NCI-H460 (cell line): Measurements from ENCODE around the gene VIPR2. TPM values are rescaled to one million over a fixed set of nuclear protein-coding genes. Genes with fewer than 3 reads are reported as not detected.

ENCODE experiments used
- DNase-seq: peaks from one replicate; pipeline ENCODE4 v3.0.0-alpha.2; 2016; ENCODE audit warnings: low read depth; ENCODE audit errors: extremely low read depth
- total RNA-seq: library from RNA; depleted of rRNA; stranded (reverse); fragments of >200 nt; shearing (Covaris generic); gene quantifications from 2 replicates; pipeline ENCODE4 v1.2.3, GENCODE V29; 2014

VIPR2 gene
- total RNA-seq, 1 experiment from 2014 or later = 0.30 TPM

DNA sequence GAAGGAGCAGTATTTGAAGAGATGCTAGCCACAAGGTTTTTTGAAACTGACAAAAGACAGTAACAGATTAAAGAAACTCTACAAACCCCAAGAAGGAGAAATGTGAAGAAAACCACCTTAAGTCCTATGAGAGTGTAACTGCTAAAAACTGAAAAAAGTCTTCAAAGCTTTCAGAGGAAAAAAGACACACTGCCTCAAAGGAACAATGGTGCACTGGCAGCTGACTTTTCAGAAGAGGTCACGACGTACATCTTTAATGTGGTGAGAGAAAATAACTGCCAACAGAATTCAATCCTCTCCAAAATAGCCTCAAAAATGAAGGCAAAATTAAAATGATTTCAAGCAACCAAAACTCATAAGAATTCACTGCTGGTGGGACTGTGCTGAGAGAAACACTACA, 94.0 kb downstream of the VIPR2 start:
- no peak for DNase-seq

- no peak for DNase-seq
Observed at GRCh38 chr7:159049266-159050025, 95.2 kb downstream of the VIPR2 start.

- no peak for DNase-seq
Observed at GRCh38 chr7:159048656-159049055, 96.0 kb downstream of the VIPR2 start.

DNA sequence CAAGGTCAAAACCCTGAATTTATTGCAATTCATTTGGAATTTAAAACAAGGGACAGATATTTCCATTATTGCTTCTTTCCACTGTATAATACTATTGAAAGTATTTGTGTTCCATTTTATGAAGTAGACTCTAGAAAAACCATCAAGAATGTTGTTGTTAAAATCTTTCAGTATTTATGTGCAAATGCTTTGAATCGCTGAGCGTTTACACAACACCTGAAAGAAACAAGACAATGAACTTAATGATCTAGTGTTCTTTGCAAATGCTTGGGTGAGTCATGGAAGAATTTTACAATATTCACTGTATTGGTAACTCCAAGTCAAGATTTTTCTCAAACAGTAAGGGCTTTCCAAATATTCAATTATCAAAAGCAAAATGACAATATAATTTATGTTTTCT, 97.1 kb downstream of the VIPR2 start:
- DNase-seq = no peak

DNA sequence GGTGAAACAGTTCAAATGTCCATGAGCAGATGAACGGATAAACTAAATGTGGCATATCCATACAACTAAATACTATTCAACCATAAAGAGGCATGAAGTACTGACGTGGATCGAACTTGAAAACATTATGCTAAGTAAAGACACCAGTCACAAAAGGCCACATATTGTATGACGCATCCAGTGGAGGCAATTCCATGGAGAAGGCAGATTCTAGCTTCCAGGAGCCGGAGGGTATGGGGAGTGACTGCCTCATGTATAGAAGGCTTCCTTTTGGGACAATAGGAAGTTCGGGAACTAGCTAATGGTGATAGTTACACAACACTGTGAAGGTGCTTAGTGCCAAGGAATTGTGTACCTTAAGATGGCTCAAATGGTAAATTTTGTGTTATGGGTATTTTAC, 98.4 kb downstream of the VIPR2 start:
- DNase-seq = no peak

DNA sequence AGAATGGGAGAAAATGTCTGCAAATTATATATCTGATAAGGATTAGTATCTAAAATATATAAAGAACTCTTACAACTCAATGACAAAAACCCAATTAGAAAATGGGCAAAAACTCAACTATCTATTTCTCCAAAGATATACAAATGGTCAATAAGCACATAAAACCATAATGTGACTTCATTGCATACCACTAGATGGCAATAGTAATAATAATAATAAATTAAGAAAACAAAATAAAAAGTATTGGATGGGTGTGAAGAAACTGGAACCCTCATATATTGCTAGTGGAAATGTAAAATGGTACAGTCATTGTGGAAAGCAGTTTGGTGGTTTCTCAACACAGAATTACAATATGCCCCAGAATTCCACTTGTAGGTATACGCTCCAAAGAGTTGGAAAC, 98.8 kb downstream of the VIPR2 start:
- DNase-seq = no peak

GRCh38 chr7:159042581-159043101, 102.0 kb downstream of the VIPR2 start:
- no peak for DNase-seq

GRCh38 chr7:159042103-159042502, 102.6 kb downstream of the VIPR2 start:
- DNase-seq = no peak

DNA sequence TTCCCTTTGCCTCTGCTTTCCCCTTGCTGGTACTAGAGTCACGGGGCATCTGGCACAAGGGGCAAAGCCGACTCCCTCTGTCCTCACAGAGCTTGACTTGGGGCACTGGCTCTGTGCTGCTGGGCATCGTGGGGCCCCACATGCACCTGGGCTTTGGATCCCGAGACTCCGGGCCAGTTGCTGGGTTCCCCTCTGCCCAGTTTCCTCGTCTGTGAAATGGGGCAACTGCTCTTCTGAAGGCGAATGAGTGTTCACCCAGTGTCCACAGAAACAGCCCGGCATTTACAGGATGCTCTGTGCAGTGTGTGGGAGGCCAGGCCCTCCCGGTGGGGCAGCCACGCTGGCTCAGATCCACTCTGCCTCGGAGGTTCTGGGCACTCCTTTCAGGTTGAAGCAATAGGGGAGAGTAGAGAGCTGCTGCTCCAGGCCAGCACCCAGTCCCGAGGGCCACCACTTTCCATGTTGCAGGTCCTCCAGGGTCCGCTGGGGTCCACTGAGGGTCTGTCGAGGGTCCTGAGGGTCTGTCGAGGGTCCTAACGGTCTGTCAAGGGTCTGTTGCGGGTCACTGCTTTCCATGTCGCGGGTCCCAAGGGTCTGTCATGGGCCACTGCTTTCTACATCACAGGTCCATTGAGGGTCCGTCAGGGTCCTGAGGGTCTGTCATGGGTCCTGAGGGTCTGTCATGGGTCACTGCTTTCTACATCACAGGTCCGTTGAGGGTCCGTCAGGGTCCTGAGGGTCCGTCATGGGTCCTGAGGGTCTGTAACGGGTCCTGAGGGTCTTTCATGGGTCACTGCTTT, 103.6 kb downstream of the VIPR2 start:
- DNase-seq = no peak

- DNase-seq = no peak
Observed at GRCh38 chr7:159040146-159040545, 104.5 kb downstream of the VIPR2 start.

- no peak for DNase-seq
Observed at GRCh38 chr7:159039716-159040115, 105.0 kb downstream of the VIPR2 start.

DNA sequence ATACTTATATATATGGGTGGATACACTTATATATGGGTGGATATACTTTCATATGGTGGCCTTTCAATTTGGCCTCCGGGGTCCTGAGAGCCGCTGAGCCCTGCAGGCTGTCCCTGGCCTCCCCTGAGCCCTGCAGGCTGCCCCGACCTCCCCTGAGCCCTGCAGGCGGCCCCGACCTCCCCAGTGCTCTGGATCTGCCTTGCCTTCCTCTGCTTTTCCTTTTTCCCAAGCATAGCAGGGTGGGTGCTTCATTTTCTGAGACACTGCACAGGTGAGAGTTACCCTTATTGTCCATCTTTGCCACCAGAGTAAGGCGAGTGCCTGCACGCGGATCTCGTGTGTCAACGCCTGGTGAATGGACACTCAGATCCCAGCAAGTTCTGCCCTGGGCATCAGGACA, 106.6 kb downstream of the VIPR2 start:
- no peak for DNase-seq

DNA sequence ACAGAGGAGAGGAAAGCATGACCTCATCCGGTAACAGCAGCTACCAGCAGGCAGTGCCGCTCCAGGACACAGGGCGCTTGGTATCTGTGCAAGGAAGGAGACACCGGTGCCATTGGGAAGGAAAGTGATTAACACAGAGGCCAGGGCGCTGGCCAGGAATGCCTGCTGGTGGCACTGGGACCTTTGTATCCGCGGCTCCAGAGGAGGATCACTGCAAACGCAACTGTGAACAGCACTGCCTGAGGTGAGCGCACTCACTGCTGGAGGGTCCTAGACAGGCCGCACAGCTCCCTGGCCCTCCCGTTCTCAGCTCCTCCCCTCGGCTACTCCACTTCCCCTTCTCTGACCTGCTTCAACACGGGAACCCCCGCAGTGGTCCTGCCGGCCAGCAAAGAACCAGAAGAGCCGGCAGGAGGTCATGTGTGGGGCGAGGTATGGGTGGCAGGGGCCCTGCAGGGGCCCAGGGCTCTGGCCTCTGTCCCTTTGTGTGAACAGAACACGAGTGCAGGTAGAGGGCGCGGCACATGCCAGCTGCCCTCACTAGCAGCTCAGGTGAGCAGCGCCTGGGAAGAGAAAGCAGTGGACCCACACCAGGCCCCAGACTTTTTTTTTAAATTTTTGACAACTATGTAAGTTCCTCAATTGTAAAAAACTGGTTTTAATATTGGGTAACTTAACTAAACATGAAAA, 107.6 kb downstream of the VIPR2 start:
- DNase-seq = no peak

GRCh38 chr7:159035571-159036073, 109.0 kb downstream of the VIPR2 start:
- no peak for DNase-seq

GRCh38 chr7:159034988-159035387, 109.7 kb downstream of the VIPR2 start:
- no peak for DNase-seq

- DNase-seq = no peak
Observed at GRCh38 chr7:159034394-159034793, 110.3 kb downstream of the VIPR2 start.

- no peak for DNase-seq
Observed at GRCh38 chr7:159033956-159034355, 110.7 kb downstream of the VIPR2 start.

GRCh38 chr7:159033473-159033825, 111.2 kb downstream of the VIPR2 start:
- no peak for DNase-seq

- DNase-seq = no peak
Observed at GRCh38 chr7:159032753-159033472, 111.8 kb downstream of the VIPR2 start.

- no peak for DNase-seq
Observed at GRCh38 chr7:159032322-159032721, 112.3 kb downstream of the VIPR2 start.

DNA sequence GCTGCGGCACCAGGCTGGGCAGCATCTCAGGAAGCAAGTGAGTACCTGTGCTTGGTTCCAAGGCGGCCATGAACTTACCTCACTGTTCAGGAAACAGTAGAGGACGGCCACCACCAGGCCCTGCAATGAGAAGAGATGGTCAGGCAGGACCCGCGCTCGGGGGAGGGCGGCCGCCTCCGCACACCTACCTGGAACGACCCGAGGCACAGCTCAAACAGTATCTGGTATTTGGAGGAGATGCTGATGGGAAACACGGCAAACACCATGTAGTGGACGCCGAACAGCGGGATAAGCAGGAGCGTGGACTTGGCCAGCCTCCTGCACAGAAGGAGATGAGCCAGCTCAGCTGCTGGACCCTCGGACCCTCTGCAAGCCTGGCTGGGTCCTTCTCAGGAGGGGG, 112.9 kb downstream of the VIPR2 start:
- no peak for DNase-seq
